Small intestine (tissue), 7 donors: ENCODE results near the gene ADAMTS6. TPM values are rescaled to one million over a fixed set of nuclear protein-coding genes. Genes with fewer than 3 reads are reported as not detected.

Experiments used
- DNase-seq, 2 donors: peaks; one replicate each; pipeline versions ENCODE4 v3.0.0 to v3.0.0-alpha.2; 2013
- FAIRE-seq: peaks from 2 replicates; lab custom pipeline; 2012; peaks lifted over from hg19 to GRCh38; lab: Jason Lieb, UNC
- H3K27ac ChIP-seq, 3 donors: one replicate each; pipeline ENCODE4 v1.5.1; 2013; ENCODE audit warnings: low read length in 2 of 3, mild to moderate bottlenecking in 2 of 3, control low read depth in 1 of 3, inconsistent platforms in 1 of 3, low read depth in 1 of 3, moderate library complexity in 1 of 3
- H3K27me3 ChIP-seq, 3 donors: one replicate each; pipeline ENCODE4 v1.6.1; 2013; ENCODE audit warnings: low read length in 3 of 3, inconsistent platforms in 1 of 3; ENCODE audit not compliant: control insufficient read depth in 3 of 3, insufficient read depth in 3 of 3
- H3K36me3 ChIP-seq, 3 donors: one replicate each; pipeline ENCODE4 v1.6.1; 2013; ENCODE audit warnings: low read length in 3 of 3, inconsistent platforms in 1 of 3, low read depth in 1 of 3, mild to moderate bottlenecking in 1 of 3, moderate library complexity in 1 of 3; ENCODE audit not compliant: control insufficient read depth in 3 of 3, insufficient read depth in 2 of 3
- H3K4me1 ChIP-seq, 3 donors: one replicate each; pipeline ENCODE4 v1.6.1; 2013; ENCODE audit warnings: low read length in 2 of 3, inconsistent platforms in 1 of 3, low read depth in 1 of 3, mild to moderate bottlenecking in 1 of 3, moderate library complexity in 1 of 3; ENCODE audit not compliant: control insufficient read depth in 3 of 3, insufficient read depth in 2 of 3
- H3K4me3 ChIP-seq, 3 donors: one replicate each; pipeline ENCODE4 v1.5.1; 2013; ENCODE audit warnings: low read length in 3 of 3, control low read depth in 1 of 3, inconsistent platforms in 1 of 3, low read depth in 1 of 3, mild to moderate bottlenecking in 1 of 3, moderate library complexity in 1 of 3
- H3K9me3 ChIP-seq, 2 donors: one replicate each; pipeline ENCODE4 v1.6.1; 2013; ENCODE audit warnings: low read depth in 1 of 2, low read length in 1 of 2; ENCODE audit not compliant: control insufficient read depth in 2 of 2, insufficient read depth in 1 of 2
- WGBS, 3 donors: extraction: QIAGEN DNeasy Blood & Tissue Kit; methylation state at CpG; one replicate each; pipeline ENCODE4 v1.1.7; 2013; 5-methylcytosine and 5-hydroxymethylcytosine counted together
- polyA plus RNA-seq, 4 donors: library from polyadenylated mRNA; stranded (reverse) in 3 of 4; unstranded in 1 of 4; fragments of 200-250 nt in 3 of 4; fragments of 120-200 nt in 1 of 4; gene quantifications; one replicate each; pipeline versions ENCODE4 v1.2.1 to v1.2.3, GENCODE V29; 2013
- donor health status: healthy with polysubstance abuse.
- donor health status: control.
- donor health status: control.
- donor health status: Bipolar disorder and iron deficiency.
- donor health status: healthy.

The ADAMTS6 gene
- polyA plus RNA-seq, 4 donors = 0.28 to 1.5 TPM; not detected in 2

DNA sequence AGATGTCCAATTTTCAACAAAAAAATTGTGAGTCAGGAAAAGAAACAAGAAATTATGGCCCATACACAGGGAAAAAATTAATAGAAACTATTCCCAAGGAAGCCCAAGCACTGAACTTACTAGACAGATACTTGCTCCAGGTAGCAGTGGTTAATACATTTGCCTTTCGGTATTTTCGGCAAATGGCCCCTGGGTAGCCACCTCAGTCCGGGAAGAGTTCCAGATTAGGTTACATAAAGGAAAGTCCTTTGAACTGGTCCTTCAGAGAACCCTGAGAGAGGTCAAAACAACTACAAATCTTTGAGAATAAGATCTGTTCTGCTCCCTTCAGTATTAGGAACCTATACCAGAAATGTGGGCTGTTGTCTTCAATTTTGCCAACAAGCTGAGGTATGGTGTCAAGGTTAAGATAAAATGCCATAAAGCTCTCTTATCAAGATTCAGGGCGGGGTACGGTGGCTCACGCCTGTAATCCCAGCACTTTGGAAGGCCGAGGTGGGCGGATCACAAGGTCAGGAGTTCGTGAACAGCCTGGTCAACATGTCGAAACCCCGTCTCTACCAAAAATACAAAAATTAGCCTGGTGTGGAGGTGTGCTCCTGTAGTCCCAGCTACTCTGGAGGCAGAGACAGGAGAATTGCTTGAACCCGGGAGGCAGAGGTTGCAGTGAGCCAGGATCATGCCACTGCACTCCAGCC is 369.6 kb downstream of the ADAMTS6 start:
- no peak overlapping the region for H3K4me3 ChIP-seq
- H3K36me3 ChIP-seq = no peaks in the 10 kb centered on the region
- no peaks in the 10 kb centered on the region for H3K27me3 ChIP-seq
- H3K27ac ChIP-seq = no peak overlapping the region
- no peaks in the 10 kb centered on the region for H3K4me1 ChIP-seq
- WGBS, 3 donors = 43 to 74% (median 60%) methylated on average over 12 of the region's 12 CpGs
- FAIRE-seq (no peak), DNase-seq (no peak)
- H3K9me3 ChIP-seq = no peaks in the 10 kb centered on the region

DNA sequence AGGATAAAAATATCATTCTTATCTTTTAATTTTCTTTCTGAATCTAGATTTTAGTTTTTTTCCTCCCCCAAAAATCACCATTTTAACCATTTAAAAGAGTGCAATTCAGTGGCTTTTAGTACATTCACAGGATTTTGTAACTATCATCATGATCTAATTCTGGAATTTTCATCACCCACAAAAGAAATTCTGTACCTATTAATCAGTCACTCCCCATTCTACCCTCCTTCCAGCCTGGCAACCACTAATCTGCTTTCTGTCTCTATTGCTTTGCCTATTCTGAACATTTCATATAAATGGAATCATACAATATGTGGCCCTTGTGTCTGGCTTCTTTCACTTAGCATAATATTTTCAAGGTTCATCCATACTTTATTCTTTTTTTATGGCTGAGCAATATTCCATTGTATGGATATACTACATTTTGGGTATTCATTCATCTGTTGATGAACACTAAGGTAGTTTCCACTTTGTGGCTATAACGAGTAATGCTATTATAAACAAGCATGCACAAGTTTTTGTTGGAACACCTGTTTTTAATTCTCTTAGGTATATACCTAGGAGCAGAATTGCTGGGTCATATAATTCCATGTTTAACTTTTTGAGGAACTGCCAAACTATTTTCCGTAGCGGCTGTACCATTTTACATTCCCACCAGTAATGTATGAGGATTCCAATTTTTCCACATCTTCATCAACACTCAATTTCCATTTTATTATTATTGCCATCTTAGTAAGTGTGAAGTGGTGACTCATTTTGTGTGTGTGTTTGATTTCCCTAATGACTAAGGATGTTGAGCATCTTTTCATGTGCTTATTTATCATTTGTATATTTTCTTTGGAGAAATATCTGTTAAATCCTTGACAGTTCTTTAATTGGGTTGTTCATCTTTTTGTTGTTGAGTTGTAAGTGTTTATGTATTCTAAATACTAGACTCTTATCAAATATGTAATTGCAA is 372.7 kb downstream of the ADAMTS6 start:
- FAIRE-seq = no peak
- Histone ChIP-seq H3K27me3 (no peaks in the 10 kb centered on the region), H3K27ac (no peak overlapping the region), H3K36me3 (no peaks in the 10 kb centered on the region), H3K4me3 (no peak overlapping the region), H3K9me3 (no peaks in the 10 kb centered on the region), H3K4me1 (peaks cover 0 to under 1% (median 0%) of the 10 kb centered on the region in 3 donors)
- 70 to 76% (median 73%) methylated on average over 3 of the region's 3 CpGs for WGBS, 3 donors
- no peak for DNase-seq

GRCh38 chr5:65105301-65105700 is 376.4 kb downstream of the ADAMTS6 start:
- H3K27ac ChIP-seq = no peak overlapping the region
- H3K9me3 ChIP-seq = no peaks in the 10 kb centered on the region
- FAIRE-seq (no peak), DNase-seq (no peak)
- H3K27me3 ChIP-seq = no peaks in the 10 kb centered on the region
- H3K4me1 ChIP-seq = peaks cover 0 to 7% (median 2%) of the 10 kb centered on the region in 3 donors
- 92 to 93% (median 93%) methylated on average over 4 of the region's 4 CpGs for WGBS, 3 donors
- no peak overlapping the region for H3K4me3 ChIP-seq
- no peaks in the 10 kb centered on the region for H3K36me3 ChIP-seq

DNA sequence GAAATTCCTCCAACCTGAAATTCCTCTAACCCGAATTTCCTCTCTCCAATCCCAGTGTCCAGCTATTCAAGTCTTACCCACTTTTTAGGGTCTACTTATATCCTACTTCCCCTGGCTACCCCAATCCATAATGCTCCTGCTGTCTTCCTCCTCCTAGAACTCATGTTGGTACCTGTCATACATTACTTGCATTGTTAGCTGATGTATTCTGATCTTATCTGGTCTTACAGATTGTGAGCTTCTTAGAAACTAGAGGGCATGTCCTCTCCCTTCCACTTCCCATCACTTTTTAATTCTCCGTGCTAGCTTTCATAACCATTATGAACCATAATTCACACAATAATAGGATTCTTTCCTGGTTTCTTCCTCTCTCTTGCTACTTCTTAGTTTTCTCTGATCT is 376.9 kb downstream of the ADAMTS6 start:
- H3K9me3 ChIP-seq = no peaks in the 10 kb centered on the region
- 88 to 93% (median 91%) methylated on average over 2 of the region's 2 CpGs for WGBS, 3 donors
- no peak overlapping the region for H3K27ac ChIP-seq
- FAIRE-seq = no peak
- peaks cover 0 to 7% (median 2%) of the 10 kb centered on the region in 3 donors for H3K4me1 ChIP-seq
- no peak for DNase-seq
- no peaks in the 10 kb centered on the region for H3K27me3 ChIP-seq
- no peak overlapping the region for H3K4me3 ChIP-seq
- no peaks in the 10 kb centered on the region for H3K36me3 ChIP-seq

DNA sequence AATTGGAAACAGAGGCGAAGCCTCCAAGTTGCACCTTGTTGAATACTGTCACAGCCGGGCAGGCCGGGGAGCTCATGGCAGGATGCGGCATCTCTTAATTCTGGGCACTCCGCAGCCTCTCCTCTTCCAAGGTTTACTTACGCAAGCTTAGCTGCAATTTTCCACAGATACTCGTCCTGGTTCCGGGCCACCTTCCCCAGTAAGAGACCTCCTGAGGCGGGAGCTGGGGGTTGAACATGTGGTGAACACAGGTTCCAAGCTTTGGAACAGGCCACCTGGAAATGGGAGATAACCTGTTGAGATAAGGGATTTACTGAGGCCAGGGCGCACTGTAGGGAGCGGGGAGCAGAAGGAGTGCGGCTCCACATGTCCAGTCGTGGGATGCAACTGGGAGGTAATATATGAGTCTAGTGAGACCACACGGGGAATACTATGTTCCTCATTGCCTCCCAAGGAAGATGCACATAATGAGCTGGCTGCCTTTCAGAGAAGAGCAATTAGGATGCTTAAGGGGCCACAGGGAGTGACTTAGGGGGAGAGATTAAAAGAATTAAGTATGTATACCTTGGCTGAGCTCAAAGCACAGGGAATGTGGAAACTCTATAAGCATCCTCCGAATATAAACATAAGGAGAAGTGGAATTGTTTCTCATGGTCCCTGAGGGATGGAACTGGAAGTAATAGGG is 377.8 kb downstream of the ADAMTS6 start:
- H3K27ac ChIP-seq = peak overlapping the region in 2 of 3 donors; percentile 82 to 84
- FAIRE-seq (no peak), DNase-seq (peak in 1 of 2 donors; percentile 54)
- H3K4me1 ChIP-seq = peaks cover 0 to 7% (median 2%) of the 10 kb centered on the region in 3 donors
- H3K9me3 ChIP-seq = no peaks in the 10 kb centered on the region
- H3K27me3 ChIP-seq = no peaks in the 10 kb centered on the region
- peak overlapping the region in 2 of 3 donors; percentile 63 for H3K4me3 ChIP-seq
- whole genome bisulfite sequencing, 3 donors = 55 to 78% (median 73%) methylated on average over 15 of the region's 15 CpGs
- no peaks in the 10 kb centered on the region for H3K36me3 ChIP-seq

- no peaks in the 10 kb centered on the region for H3K36me3 ChIP-seq
- H3K9me3 ChIP-seq = no peaks in the 10 kb centered on the region
- H3K4me3 ChIP-seq = peak overlapping the region; percentile 54 to 63 (median 63)
- 0 to 2% (median 1%) methylated on average over 27 to 55 of the region's 55 CpGs for WGBS, 3 donors
- H3K27me3 ChIP-seq = no peaks in the 10 kb centered on the region
- DNase-seq (peak; percentile 46 to 86), FAIRE-seq (no peak)
- peak overlapping the region; percentile 39 to 84 (median 82) for H3K27ac ChIP-seq
- H3K4me1 ChIP-seq = peaks cover 0 to 7% (median 2%) of the 10 kb centered on the region in 3 donors
Measured at GRCh38 chr5:65102976-65103711, 378.6 kb downstream of the ADAMTS6 start.

GRCh38 chr5:65102371-65102975 is 379.2 kb downstream of the ADAMTS6 start:
- Histone ChIP-seq H3K9me3 (no peaks in the 10 kb centered on the region), H3K27ac (peak overlapping the region in 2 of 3 donors; percentile 82 to 84), H3K27me3 (no peaks in the 10 kb centered on the region), H3K4me3 (peak overlapping the region; percentile 54 to 63 (median 63)), H3K36me3 (no peaks in the 10 kb centered on the region), H3K4me1 (peaks cover 0 to 7% (median 2%) of the 10 kb centered on the region in 3 donors)
- 34 to 40% (median 37%) methylated on average over 17 of the region's 17 CpGs for WGBS, 3 donors
- FAIRE-seq = no peak
- no peak for DNase-seq
